HG02938 (cell line): ENCODE data around the gene PRAC2.

Source experiments
- ATAC-seq: cut with Tn5 transposase; IDR thresholded peaks from one replicate; pipeline ENCODE4 v1.9.1; 2021; ENCODE audit warnings: mild to moderate bottlenecking, moderate library complexity; ENCODE audit not compliant: unreplicated experiment

Gene PRAC2

DNA sequence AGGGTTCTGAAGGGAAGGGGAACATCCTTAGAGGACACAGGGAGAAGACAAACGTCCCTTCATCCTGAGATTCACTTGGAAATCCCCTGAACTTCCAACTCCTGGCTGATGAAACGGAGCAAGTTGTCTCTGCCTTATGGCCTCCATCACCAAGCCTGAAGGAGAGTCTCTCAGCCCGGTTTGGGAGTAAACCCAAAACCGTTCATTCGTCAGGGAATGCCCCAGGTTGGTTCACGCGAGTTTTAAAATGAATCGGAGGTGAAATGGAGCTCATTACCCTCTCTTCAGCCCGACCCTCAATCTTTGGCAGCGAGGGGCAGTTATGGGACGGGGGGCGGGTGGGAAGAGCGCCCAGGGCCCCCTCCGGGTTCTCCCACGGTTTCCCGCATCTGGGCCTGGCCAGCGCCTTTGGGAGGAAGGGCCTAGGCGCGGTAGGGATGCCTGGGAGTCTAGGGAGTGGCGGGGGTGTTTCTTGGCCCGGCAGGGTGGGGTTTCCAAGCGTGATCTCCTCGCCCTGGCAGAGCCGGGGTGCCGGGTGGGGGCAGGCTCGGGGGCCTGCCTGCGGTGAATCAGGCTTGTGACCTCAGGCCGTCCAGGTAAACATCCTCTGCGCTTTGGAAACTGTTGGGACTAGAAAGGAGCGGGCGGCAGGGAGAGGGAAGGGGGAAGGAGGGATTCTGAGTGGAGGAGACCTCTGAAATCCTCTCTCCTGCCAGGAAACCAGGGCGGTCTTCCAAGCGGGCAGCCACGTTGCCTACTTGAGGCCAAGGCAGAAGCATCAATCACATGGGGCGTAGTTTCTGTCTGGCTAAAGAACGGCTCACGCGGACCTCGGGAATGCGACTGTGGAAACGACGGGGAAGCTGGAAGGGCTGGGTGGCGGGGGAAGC is 29.7 kb downstream of the PRAC2 start:
- ATAC-seq: no peak

DNA sequence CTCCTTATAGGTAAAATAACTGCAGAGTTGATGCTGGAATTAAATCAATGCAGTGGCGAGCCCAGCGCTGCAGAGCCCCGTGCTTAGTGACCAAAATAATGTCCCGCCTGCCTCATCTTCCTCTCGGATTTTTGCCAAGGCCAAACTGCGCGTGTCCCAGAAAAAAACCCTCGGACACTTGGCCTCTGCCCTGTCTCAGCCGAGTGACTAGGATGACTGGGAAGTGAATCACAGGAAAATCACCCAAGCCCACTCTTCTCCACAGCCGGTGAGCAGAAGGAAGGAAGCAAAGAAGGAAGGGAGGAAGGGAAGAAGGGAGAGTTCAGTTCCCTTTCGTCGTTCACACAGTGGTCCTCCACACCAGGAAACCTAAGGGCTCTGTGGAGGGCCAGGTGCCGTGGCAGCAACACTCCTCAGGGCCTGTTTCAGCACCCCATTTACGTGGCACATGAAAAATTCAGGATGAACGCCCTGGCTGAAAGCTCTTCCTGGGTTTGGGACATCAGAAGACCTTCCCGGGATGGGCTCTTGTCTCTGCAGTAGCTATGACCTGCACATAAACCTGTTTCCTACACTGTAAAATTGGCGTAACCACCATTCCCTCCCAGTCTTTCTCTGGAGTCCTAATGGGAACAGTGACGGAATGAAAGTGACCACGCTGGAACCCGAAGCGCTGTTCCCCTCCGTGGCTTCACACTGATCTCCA is 31.0 kb downstream of the PRAC2 start:
- no peak for ATAC-seq

DNA sequence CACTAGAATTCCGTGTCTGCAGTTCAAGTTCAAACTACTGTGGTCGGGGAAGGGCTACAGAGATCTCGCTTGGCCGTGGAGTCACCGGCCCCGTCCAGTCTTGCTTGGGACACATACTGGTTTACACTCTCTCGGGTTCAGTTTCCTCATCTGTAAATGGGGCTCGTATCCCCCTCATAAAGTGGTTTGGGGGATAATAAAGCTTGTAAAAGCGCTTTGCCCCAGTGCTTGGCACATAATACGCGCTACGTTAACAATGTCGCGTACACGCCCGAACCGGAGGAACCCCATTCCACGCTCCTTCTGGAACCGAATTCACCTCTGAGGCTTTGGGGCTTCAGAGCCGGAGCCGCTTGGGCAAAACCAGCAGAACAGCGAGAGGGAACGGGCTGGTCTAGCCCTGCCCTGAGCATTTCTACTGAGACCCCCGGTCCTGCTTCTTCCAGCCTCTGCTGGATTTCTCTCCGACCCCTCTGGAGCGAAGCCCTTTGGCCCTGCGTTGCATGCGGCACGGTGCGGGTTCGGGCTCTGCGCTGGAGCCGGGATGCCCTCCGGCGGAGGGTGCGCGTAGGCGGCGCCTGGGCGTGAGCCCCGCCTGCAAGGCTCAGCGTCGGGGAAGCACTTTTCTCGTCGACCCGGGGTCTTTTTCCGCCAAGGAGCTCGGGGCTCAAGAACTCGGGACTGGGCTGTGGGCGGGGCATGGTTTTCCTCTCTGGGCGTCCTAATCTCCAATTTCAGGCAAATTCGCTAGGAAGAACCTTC is 31.7 kb downstream of the PRAC2 start:
- ATAC-seq: no peak

DNA sequence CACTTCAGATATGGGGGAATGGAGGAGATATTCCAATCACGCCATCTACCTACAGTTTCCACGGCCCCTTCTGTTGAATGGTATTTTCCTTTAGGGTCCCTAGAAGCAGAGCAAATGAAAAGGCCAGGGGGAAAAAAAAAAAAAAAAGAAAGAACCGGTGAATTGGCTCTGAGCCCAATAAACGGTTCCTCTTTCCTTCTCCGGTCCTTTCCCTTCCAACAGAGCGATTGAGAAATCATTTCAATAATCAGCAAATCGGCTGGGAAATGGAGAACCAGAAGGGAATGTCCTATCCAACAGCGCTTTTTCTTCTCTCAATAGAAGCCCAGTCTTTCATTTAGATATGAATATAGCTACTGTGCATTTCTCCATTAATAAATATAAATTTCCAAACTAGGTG is 32.4 kb downstream of the PRAC2 start:
- no peak for ATAC-seq

DNA sequence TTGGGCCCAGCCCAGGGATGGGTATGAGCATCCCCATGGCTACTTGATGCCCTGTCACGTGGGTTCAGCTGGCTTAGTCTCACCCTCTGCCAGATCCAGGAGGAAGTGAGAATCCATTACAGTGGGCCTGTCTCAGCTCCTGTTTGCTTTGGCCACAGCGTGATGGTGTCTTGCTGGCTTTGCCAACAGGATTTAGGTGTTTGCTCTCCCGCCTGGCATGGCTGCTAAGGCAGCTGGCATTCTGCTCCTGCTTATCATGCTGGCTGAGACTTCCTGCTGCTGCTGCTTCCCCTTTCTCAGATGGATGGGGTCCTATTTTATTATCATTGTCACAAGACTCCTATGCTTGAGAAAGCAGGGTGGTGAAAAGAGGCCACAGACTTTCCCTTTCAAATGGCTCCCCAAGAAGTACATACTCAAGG is 33.9 kb downstream of the PRAC2 start:
- no peak for ATAC-seq

DNA sequence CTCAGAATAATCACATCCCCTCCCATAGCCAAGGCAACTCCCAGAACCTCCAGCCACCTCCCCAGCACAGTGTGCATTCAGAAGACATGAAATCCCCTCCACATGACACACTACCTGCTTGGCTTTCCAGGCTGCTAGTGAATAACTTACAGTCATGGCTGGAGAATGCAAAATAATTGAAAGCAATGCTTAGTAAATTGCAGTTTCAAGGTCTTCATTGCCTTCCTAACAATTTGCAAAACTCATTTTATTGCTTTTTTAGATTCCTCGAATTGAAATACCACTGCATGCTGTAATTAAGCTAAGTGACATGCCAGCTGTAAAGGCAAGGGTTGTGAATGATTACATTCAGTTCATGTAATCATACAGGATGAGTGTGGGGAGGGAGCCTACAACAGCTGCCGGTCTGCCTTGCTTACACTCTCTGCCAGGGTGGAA is 34.6 kb downstream of the PRAC2 start:
- no peak for ATAC-seq

DNA sequence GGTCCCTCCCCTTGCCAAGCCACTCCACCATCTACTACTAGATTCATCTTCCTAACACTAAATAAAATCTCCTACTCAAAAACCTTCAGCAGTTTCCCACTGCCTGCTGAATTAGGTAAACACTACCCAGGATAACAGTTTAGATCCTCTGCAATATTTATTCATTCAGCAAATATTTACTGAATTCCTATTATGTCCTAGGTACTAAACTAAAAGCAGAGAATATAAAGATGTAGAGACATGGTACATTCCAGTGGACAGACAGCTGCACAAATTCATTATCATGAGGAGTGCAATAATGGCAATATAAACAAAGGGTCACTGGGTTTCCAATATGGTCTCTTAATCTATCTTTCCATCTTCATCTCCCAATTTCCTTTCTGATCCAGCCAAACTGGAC is 36.3 kb downstream of the PRAC2 start:
- ATAC-seq: no peak

DNA sequence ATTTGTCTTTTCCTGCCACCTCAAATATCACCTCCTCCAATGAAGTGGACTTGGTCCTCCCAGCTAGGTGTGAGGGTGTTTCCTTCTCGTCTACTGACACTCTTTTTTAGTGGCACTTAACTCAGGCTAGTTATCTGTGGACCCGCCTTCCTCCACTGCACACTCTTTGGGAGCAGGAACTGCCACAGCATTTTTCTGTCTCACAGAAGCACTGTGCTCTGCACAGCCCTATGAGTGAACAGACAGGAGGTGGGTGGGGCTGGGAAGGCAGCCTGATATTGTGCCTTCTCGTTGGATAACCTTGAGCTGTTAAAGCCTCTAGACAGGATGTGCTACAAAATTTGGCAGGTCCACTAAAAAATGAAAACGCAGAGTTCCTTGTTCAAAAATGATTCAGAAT is 37.4 kb downstream of the PRAC2 start:
- no peak for ATAC-seq

DNA sequence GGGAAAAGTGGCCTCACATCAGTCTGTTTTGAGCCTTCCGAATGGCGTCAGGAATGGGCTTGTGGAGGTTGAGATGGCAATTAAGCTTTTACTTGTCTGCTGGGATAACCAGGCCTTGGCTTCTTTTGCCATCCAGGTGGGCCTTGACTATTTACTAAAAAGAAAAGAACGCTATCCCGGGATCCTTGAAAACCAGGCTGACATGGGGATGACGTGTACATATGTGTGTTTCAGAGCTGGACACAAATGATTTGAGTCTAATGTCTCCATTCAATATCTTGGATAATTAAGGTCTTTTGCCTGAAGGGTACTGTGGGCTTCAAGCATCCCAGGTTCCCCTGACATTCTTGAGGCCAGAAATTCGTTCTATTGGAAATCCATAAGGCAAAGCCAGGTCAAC is 38.1 kb downstream of the PRAC2 start:
- ATAC-seq: no peak

DNA sequence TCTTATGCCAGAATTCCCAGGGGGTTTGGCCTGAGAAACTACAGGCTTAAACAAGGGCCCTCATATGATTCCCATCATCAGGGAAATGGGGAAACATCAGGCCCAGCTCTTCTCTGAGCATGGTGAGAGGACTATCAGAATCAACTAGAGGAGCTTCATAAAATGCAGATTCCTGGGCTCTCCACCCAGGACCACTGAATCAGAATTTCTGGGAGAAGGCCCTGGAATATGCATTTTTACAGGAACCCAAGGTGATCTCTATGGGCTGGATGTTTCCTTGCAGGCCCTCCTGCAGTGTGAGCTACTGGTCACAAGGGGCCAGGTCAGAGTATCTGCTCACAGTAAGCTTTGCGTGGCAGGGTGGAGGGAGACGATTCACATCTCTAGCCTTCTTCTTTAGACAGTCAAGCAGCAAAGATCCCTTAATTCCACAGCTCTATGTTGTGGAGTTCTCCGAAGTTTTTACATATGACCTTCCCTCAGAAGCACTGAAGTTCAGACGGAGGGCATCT is 44.3 kb downstream of the PRAC2 start:
- no peak for ATAC-seq

DNA sequence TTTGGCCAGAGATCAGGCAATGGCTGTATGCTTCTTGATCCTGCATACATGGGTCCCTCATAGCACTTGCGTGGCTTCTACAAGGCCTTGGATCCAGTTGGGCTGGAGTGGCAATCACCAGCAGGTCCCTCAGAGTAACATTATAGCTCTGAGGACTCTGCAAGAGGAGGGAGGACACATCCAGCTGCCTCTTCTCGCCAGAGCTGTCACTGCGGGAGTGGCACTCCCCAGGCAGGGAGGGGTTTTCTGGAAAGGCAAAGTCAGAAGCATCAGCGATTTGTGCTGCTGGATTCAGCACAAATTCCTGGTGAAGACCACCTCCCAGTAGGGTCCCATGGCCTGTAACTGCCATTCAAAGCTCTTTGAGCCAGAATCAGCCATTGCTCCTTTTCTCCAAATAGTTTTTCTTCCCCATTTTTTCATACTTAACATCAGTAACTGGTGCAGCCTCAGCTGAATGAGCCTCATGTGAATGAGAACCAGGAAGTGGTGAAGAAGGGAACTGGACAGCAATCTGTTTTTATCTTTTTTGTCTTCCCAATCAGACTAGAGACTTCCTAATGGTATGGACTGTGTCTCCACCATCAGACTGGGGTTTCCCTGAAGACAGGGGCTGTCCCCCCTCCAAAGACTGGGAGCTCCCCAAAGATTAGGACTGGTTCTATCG is 46.2 kb downstream of the PRAC2 start:
- no peak for ATAC-seq

DNA sequence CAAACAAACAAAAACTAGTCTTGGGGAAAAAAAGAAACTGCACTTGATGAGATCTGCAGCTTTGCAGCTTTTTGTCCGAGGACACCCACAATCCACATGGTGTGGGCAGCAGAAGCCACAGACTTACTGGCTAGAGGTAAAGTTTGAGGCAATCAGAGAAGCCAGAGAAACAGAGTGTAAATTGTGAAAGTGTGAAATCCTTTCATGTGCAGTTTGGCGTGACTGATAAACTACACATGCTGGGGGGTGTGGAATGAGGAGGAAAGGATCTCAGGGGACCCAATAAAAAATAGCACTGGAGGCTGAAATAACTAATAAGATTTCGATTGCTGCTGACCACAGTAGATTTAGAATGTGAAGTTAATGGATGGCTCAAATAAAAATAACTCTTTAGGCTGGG is 48.0 kb downstream of the PRAC2 start:
- ATAC-seq: no peak

DNA sequence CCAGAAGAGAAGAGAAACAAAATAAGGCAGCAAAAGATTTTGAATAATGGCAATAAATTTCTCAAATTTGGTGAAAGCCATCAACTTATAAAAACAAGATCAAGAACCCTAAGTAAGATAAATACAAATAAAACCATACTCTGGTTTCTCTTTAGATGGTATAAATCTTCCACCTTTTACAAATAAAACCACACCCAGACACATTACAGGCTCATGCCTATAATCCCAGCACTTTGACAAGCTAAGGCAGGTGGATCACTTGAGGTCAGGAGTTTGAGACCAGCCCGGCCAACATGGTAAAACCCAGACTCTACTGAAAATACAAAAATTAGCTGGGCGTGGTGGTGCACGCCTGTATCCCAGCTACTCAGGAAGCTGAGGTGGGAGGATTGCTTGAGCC is 50.3 kb downstream of the PRAC2 start:
- ATAC-seq: no peak
